Heart left ventricle (tissue), 16 donors: ENCODE measurements around the gene CPLX3. TPM values are rescaled to one million over a fixed set of nuclear protein-coding genes. Genes with fewer than 3 reads are reported as not detected.

Experiments
- ATAC-seq, 4 donors: fragments of 200-7000 bp; cut with Tn5 transposase; one replicate each; pipeline ENCODE4 v1.9.1; 2020 to 2022; ENCODE audit warnings: moderate library complexity in 4 of 4, mild to moderate bottlenecking in 3 of 4, moderate number of reproducible peaks in 1 of 4
- DNase-seq, 5 donors: peaks; one replicate each; pipeline ENCODE4 v3.0.0-alpha.2; 2020
- H3K27ac ChIP-seq, 12 donors: fragments of 200-600 bp; sonication (generic) in 4 of 12; one replicate each; pipeline versions ENCODE4 v1.5.0 to v1.8.0; 2016 to 2022; ENCODE audit warnings: mild to moderate bottlenecking in 2 of 12
- H3K27me3 ChIP-seq, 9 donors: fragments of 200-600 bp; sonication (generic) in 2 of 9; one replicate each; pipeline versions ENCODE4 v1.5.1 to v1.8.0; 2016 to 2022; ENCODE audit warnings: mild to moderate bottlenecking in 3 of 9
- H3K36me3 ChIP-seq, 9 donors: fragments of 200-600 bp; sonication (generic) in 2 of 9; one replicate each; pipeline versions ENCODE4 v1.5.0 to v1.8.0; 2018 to 2022; ENCODE audit warnings: mild to moderate bottlenecking in 2 of 9
- H3K4me1 ChIP-seq, 12 donors: fragments of 200-600 bp; sonication (generic) in 4 of 12; one replicate each; pipeline versions ENCODE4 v1.5.0 to v1.8.0; 2016 to 2022; ENCODE audit warnings: mild to moderate bottlenecking in 3 of 12
- H3K4me3 ChIP-seq, 12 donors: fragments of 200-600 bp; sonication (generic) in 4 of 12; one replicate each; pipeline versions ENCODE4 v1.5.0 to v1.8.0; 2017 to 2022; ENCODE audit warnings: mild to moderate bottlenecking in 9 of 12, moderate library complexity in 4 of 12
- H3K9me3 ChIP-seq, 12 donors: fragments of 200-600 bp; sonication (generic) in 4 of 12; one replicate each; pipeline versions ENCODE4 v1.5.0 to v1.8.0; 2016 to 2022; ENCODE audit warnings: mild to moderate bottlenecking in 1 of 12
- POLR2A ChIP-seq, 2 donors: fragments of 450-650 bp; IDR thresholded peaks; one replicate each; pipeline ENCODE4 v1.6.1; 2017; ENCODE audit warnings: antibody characterized with exemption in 2 of 2, mild to moderate bottlenecking in 2 of 2, moderate library complexity in 2 of 2
- WGBS, 4 donors: extraction: QIAGEN DNeasy Blood & Tissue Kit in 2 of 4; methylation state at CpG; one replicate each; pipeline versions ENCODE4 v1.1.5 to v1.1.7; 2013 to 2018; 5-methylcytosine and 5-hydroxymethylcytosine counted together
- intact Hi-C, 10 donors: fragments of 100-400 bp; cut with DNase I; formaldehyde crosslinking; loops; one replicate each; pipeline versions ENCODE4 v1.11.1 to v1.14.2; 2022
- polyA plus RNA-seq, 2 donors: library from polyadenylated mRNA; stranded (reverse); fragments of 200-250 nt; gene quantifications; one replicate each; pipeline ENCODE4 v1.2.3, GENCODE V29; 2013
- total RNA-seq, 9 donors: library from RNA; depleted of rRNA in 2 of 9; stranded (reverse); fragments of >200 nt in 2 of 9; fragmentation: NEBNext Ultra II Directional in 3 of 9; extraction: Animal tissue kit (Norgen Biotek cat#: 25700) in 3 of 9; gene quantifications; one replicate each; pipeline versions ENCODE4 v1.1.0 to v1.2.4, GENCODE V29; 2016 to 2023
- TF ChIP-seq, protein P1 (sequence below), 12 donors: fragments of 200-600 bp; sonication (generic) in 4 of 12; IDR thresholded peaks; one replicate each; pipeline versions ENCODE4 v1.5.0 to v1.8.0; 2018 to 2022; ENCODE audit warnings: antibody characterized with exemption in 12 of 12, mild to moderate bottlenecking in 5 of 12
- donor health status: ischemic (EF 13 %, LVEDD 7.1; RV severe dilation, severe dysfunction).
- donor health status: healthy with polysubstance abuse.
- donor health status: DM: no; HTN: yes; CAD: no.
- donor health status: DM: no; HTN: no; CAD: no.
- donor health status: ischemic (EF 25% LVEDD 6.9; RV normal size, moderate dysfunction).
- donor health status: ischemic (EF 25% LVEDD 5.7; RV mildly dilated, moderate dysfunction).
- donor health status: healthy.
- donor health status: DM: yes; HTN: yes; CAD: no.
- donor health status: ischemic (EF 35%, LVEDD 5.7; RV mildly dilated, moderate dysfunction).
- donor health status: nonischemic (EF 11% LVEDD 7.7; RV severe dilation, severe dysfunction).
- donor health status: DM: yes; HTN: yes; CAD: no.
- donor health status: PGD.
- donor health status: ischemic (EF 29% LVEDD 5.4; RV normal size, mild dysfunction).
- donor health status: nonischemic (EF 23%, LVEDD 6.1; RV moderate dilation, normal function).

The CPLX3 gene
- total and polyA plus RNA-seq, 11 donors, result 0.06 to 3.3 (median 1.6) TPM; not detected in 3

- Histone ChIP-seq H3K27me3 (no peaks in the 10 kb centered on the region), H3K27ac (peak overlapping the region in 5 of 12 donors; percentile 35 to 71 (median 60)), H3K4me1 (peaks cover 0 to 50% (median 19%) of the 10 kb centered on the region in 12 donors), H3K4me3 (peak overlapping the region in 1 of 12 donors; percentile 2), H3K36me3 (peaks cover 0 to 71% (median 48%) of the 10 kb centered on the region in 9 donors), H3K9me3 (no peaks in the 10 kb centered on the region)
- DNase-seq (peak; percentile 73 to 90 (median 79)), ATAC-seq (peak; percentile 79 to 91 (median 85))
- TF ChIP-seq POLR2A (IDR thresholded peaks at IDR 0.05), result no peak
- TF ChIP-seq, protein P1, sequence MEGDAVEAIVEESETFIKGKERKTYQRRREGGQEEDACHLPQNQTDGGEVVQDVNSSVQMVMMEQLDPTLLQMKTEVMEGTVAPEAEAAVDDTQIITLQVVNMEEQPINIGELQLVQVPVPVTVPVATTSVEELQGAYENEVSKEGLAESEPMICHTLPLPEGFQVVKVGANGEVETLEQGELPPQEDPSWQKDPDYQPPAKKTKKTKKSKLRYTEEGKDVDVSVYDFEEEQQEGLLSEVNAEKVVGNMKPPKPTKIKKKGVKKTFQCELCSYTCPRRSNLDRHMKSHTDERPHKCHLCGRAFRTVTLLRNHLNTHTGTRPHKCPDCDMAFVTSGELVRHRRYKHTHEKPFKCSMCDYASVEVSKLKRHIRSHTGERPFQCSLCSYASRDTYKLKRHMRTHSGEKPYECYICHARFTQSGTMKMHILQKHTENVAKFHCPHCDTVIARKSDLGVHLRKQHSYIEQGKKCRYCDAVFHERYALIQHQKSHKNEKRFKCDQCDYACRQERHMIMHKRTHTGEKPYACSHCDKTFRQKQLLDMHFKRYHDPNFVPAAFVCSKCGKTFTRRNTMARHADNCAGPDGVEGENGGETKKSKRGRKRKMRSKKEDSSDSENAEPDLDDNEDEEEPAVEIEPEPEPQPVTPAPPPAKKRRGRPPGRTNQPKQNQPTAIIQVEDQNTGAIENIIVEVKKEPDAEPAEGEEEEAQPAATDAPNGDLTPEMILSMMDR (IDR thresholded peaks at IDR 0.05), result peak; percentile 94 to 98 (median 97)
- WGBS, 4 donors, result 31 to 47% (median 40%) methylated on average over 12 to 18 of the region's 18 CpGs
- intact Hi-C loops, result loop anchor here in 7 of 10 donors (1.0 to 5.0 kb wide), 7 partner anchors 18 to 37 kb away; partner anchors contain the start of gene CSK (in 1 of the 7)
Observed at GRCh38 chr15:74799856-74800558, 26.4 kb upstream of the CPLX3 start.

DNA sequence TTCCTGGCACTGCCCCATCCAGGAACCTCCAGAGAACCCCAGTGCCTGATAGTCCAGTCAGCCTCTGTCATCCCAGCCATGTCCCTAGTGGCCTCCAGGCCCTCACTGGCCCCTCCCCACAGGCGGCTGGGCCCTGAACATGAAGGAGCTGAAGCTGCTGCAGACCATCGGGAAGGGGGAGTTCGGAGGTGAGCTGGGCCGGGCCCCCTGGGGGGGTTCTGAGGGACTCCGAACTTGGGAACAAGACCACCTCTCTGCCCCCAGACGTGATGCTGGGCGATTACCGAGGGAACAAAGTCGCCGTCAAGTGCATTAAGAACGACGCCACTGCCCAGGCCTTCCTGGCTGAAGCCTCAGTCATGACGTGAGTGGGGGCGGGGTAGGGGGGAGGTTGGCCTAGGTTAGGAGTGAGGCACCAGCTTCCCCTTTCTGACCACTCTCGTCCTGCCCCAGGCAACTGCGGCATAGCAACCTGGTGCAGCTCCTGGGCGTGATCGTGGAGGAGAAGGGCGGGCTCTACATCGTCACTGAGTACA, 25.8 kb upstream of the CPLX3 start:
- Histone ChIP-seq H3K27me3 (no peaks in the 10 kb centered on the region), H3K4me1 (peaks cover 0 to 44% (median 19%) of the 10 kb centered on the region in 12 donors), H3K9me3 (no peaks in the 10 kb centered on the region), H3K27ac (no peak overlapping the region), H3K4me3 (no peak overlapping the region), H3K36me3 (peaks cover 0 to 72% (median 48%) of the 10 kb centered on the region in 9 donors)
- no peak for DNase-seq
- TF ChIP-seq, protein P1 (IDR thresholded peaks at IDR 0.05), result no peak
- no peak for TF ChIP-seq POLR2A (IDR thresholded peaks at IDR 0.05)
- peak in 1 of 4 donors; percentile 2 for ATAC-seq
- 78 to 88% (median 86%) methylated on average over 20 of the region's 20 CpGs for WGBS, 4 donors
- intact Hi-C loops, result loop anchor here in 6 of 10 donors (1.0 to 5.0 kb wide), 7 partner anchors 18 to 37 kb away; partner anchors contain the start of gene CSK (in 1 of the 6)

- DNase-seq (no peak), ATAC-seq (no peak)
- H3K27me3 ChIP-seq, result no peaks in the 10 kb centered on the region
- no peak overlapping the region for H3K4me3 ChIP-seq
- H3K4me1 ChIP-seq, result peaks cover 0 to 37% (median 19%) of the 10 kb centered on the region in 12 donors
- TF ChIP-seq, protein P1 (IDR thresholded peaks at IDR 0.05), result no peak
- no peak overlapping the region for H3K27ac ChIP-seq
- intact Hi-C loops, result loop anchor here in 3 of 10 donors (2.0 to 5.0 kb wide), 4 partner anchors 29 to 36 kb away; no protein-coding TSS in a partner anchor
- 78 to 87% (median 85%) methylated on average over 13 to 18 of the region's 18 CpGs for WGBS, 4 donors
- peaks cover 0 to 72% (median 48%) of the 10 kb centered on the region in 9 donors for H3K36me3 ChIP-seq
- no peaks in the 10 kb centered on the region for H3K9me3 ChIP-seq
Observed at GRCh38 chr15:74801311-74801997, 25.0 kb upstream of the CPLX3 start.
